MM.1S (cell line): ENCODE measurements around the gene POU2AF2.
"Not testable (repeated sequence)": the region's sequence is repeated elsewhere in the genome, so short reads cannot be mapped to it uniquely, and the experiment has no call there.

ENCODE experiments used
- DNase-seq: peaks from one replicate; pipeline ENCODE4 v3.0.0-alpha.2; 2015
- H2AFZ ChIP-seq: fragments of 300-600 bp; sonication (generic); 2 replicates; pipeline ENCODE4 v1.6.0; 2016; ENCODE audit warnings: antibody characterized with exemption, low read length
- H3F3A ChIP-seq: fragments of 300-600 bp; sonication (generic); 2 replicates; pipeline ENCODE4 v1.6.1; 2016; ENCODE audit warnings: mild to moderate bottlenecking, antibody characterized with exemption, low read length, moderate library complexity, mixed read lengths; ENCODE audit not compliant: insufficient read depth
- H3K27ac ChIP-seq: fragments of 300-600 bp; sonication (generic); 2 replicates; pipeline ENCODE4 v1.5.1; 2016; ENCODE audit warnings: mild to moderate bottlenecking, low read length
- H3K27me3 ChIP-seq: fragments of 300-600 bp; sonication (generic); replicated peaks from 2 replicates; pipeline ENCODE4 v1.6.0; 2016; ENCODE audit warnings: low read length; ENCODE audit not compliant: insufficient read depth
- H3K36me3 ChIP-seq: fragments of 300-600 bp; sonication (generic); replicated peaks from 2 replicates; pipeline ENCODE4 v1.6.1; 2016; ENCODE audit warnings: mild to moderate bottlenecking, low read length, mixed read lengths; ENCODE audit not compliant: insufficient read depth
- H3K4me1 ChIP-seq: fragments of 300-600 bp; sonication (generic); 2 replicates; pipeline ENCODE4 v1.6.1; 2016; ENCODE audit warnings: low read length, mixed read lengths
- H3K4me2 ChIP-seq: fragments of 300-600 bp; sonication (generic); 2 replicates; pipeline ENCODE4 v1.6.0; 2016; ENCODE audit warnings: low read depth, low read length
- H3K4me3 ChIP-seq: fragments of 300-600 bp; sonication (generic); 2 replicates; pipeline ENCODE4 v1.5.1; 2016; ENCODE audit warnings: low read length, mixed read lengths
- H3K79me2 ChIP-seq: fragments of 300-600 bp; sonication (generic); 2 replicates; pipeline ENCODE4 v1.6.1; 2016; ENCODE audit warnings: mixed run types, low read length, mixed read lengths
- H3K9ac ChIP-seq: fragments of 300-600 bp; sonication (generic); 2 replicates; pipeline ENCODE4 v1.6.1; 2016; ENCODE audit warnings: low read length, mixed read lengths
- H3K9me2 ChIP-seq: fragments of 300-600 bp; sonication (generic); replicated peaks from 2 replicates; pipeline ENCODE4 v1.6.1; 2016; ENCODE audit warnings: mild to moderate bottlenecking, low read length, mixed read lengths; ENCODE audit not compliant: insufficient read depth
- H3K9me3 ChIP-seq: fragments of 300-600 bp; sonication (generic); replicated peaks from 2 replicates; pipeline ENCODE4 v1.6.1; 2016; ENCODE audit warnings: mild to moderate bottlenecking, low read length, mixed read lengths; ENCODE audit not compliant: insufficient read depth
- H4K20me1 ChIP-seq: fragments of 300-600 bp; sonication (generic); 2 replicates; pipeline ENCODE4 v1.6.1; 2016; ENCODE audit warnings: mild to moderate bottlenecking, low read length, moderate library complexity, mixed read lengths; ENCODE audit not compliant: insufficient read depth
- EZH2 ChIP-seq: fragments of 300-600 bp; sonication (generic); optimal IDR thresholded peaks from 2 replicates; pipeline ENCODE3; 2017; ENCODE audit warnings: low read depth, mild to moderate bottlenecking, antibody characterized with exemption, low read length, mixed read lengths
- EZH2phosphoT487 ChIP-seq: fragments of 300-600 bp; sonication (generic); IDR thresholded peaks from 2 replicates; pipeline ENCODE4 v1.6.1; 2018; ENCODE audit warnings: antibody characterized with exemption, low read length
- TF ChIP-seq, protein P1 (sequence below): fragments of 300-600 bp; sonication (generic); IDR thresholded peaks from 2 replicates; pipeline ENCODE4 v1.5.1; 2016; ENCODE audit warnings: antibody characterized with exemption, low read length, mixed read lengths

Gene POU2AF2

DNA sequence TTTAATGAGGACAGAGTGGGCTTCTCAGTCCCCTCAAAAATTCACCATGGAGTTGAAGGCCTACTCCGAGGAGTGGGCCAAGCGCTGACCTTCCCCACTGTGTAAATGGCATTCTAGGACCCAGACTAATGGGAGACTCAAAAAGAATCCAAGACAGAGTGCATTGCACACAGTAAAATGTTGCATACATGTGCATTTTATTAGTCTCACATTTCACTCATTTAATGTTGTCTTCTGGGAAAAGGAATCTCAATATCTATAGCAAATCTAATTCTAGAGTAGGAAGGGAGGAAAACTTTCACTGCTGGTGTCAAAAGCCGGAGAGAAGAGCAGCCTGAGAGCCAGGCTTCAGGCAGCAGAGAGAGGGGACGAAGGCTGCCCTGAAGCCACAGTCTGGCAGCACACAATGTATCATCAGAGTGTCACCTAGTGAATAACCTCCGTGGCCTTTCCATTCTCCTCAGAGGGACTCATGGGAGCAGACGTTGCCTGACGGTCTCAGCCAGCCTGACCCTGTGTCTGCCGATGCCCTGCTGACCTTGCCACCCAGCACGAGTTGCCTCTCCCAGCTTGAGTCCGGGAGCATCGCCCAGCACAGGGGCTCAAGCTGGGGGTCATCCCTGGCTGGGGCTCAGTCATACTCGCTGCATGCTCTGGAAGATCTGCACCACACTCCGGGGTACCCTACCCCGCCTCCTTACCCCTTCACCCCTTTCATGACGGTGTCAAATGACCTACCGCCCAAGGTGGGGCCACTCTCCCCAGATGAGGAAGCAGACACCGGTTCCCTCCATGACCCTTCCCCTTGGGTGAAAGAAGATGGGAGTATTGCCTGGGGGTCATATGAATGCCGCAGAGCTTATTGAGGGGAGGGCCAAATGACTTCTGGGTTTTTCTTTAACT is 39.9 kb downstream of the POU2AF2 start:
- Histone ChIP-seq H4K20me1 (no peaks in the 10 kb centered on the region), H3K4me2 (no peak overlapping the region), H2AFZ (no peak overlapping the region), H3F3A (no peaks in the 10 kb centered on the region), H3K27ac (no peak overlapping the region), H3K36me3 (no peaks in the 10 kb centered on the region), H3K27me3 (no peaks in the 10 kb centered on the region), H3K9ac (no peak overlapping the region), H3K9me2 (no peaks in the 10 kb centered on the region), H3K9me3 (no peaks in the 10 kb centered on the region), H3K79me2 (no peaks in the 10 kb centered on the region), H3K4me3 (no peak overlapping the region), H3K4me1 (no peaks in the 10 kb centered on the region)
- DNase-seq: no peak
- no peak for TF ChIP-seq EZH2phosphoT487
- TF ChIP-seq EZH2: no peak
- TF ChIP-seq, protein P1, sequence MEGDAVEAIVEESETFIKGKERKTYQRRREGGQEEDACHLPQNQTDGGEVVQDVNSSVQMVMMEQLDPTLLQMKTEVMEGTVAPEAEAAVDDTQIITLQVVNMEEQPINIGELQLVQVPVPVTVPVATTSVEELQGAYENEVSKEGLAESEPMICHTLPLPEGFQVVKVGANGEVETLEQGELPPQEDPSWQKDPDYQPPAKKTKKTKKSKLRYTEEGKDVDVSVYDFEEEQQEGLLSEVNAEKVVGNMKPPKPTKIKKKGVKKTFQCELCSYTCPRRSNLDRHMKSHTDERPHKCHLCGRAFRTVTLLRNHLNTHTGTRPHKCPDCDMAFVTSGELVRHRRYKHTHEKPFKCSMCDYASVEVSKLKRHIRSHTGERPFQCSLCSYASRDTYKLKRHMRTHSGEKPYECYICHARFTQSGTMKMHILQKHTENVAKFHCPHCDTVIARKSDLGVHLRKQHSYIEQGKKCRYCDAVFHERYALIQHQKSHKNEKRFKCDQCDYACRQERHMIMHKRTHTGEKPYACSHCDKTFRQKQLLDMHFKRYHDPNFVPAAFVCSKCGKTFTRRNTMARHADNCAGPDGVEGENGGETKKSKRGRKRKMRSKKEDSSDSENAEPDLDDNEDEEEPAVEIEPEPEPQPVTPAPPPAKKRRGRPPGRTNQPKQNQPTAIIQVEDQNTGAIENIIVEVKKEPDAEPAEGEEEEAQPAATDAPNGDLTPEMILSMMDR: no peak

DNA sequence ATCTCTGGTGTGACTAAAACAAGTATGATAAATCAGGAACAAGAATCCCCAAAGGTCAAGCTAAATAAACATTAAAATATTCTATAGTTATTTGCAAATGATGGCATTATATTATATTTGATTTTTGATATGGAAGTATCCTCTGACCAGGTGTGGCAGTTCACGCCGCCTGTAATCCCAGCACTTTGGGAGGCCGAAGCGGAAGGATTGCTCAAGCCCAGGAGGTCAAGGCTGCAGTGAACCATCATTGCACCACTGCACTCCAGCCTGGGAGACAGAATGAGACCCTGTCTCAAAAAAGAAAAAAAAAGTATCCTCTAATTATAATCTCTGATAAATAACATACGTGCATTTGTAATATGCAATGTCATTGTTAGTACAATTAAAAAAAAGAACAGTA is 46.2 kb downstream of the POU2AF2 start:
- no peak for DNase-seq
- Histone ChIP-seq H3K9me2 (no peaks in the 10 kb centered on the region), H3F3A (no peaks in the 10 kb centered on the region), H2AFZ (no peak overlapping the region), H3K27me3 (no peaks in the 10 kb centered on the region), H3K27ac (no peak overlapping the region), H3K4me1 (no peaks in the 10 kb centered on the region), H3K79me2 (no peaks in the 10 kb centered on the region), H3K4me3 (no peak overlapping the region), H3K9ac (no peak overlapping the region), H3K9me3 (no peaks in the 10 kb centered on the region), H3K4me2 (no peak overlapping the region), H3K36me3 (no peaks in the 10 kb centered on the region), H4K20me1 (no peaks in the 10 kb centered on the region)
- no peak for TF ChIP-seq EZH2phosphoT487

DNA sequence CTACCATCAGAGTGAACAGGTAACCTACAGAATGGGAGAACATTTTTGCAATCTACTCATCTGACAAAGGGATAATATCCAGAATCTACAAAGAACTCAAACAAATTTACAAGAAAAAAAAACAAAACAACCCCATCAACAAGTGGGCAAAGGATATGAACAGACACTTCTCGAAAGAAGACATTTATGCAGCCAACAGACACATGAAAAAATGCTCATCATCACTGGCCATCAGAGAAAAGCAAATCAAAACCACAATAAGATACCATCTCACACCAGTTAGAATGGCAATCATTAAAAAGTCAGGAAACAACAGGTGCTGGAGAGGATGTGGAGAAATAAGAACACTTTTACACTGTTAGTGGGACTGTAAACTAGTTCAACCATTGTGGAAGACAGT is 46.9 kb downstream of the POU2AF2 start:
- DNase-seq, H3K79me2 ChIP-seq: not testable (repeated sequence)

DNA sequence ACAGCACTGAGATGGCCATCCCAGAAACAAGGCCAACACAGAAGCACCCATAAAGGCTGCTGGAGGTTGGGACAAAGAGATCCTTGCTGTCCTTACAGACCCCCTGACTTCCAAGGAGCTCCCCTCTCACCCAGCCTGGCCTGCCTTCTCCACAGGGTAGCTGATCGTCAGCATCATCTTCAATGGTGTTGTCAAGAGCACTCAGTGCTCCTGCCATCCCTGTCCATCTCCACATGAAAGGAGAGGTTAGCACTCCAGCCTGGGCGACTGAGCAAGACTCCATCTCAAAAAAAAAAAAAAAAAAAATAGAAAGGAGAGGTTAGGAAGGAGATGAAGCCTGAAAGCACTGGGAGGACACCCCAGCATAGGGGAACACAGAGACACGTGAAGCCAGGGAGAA is 50.7 kb downstream of the POU2AF2 start:
- no peaks in the 10 kb centered on the region for H4K20me1 ChIP-seq
- no peaks in the 10 kb centered on the region for H3K4me1 ChIP-seq
- H3K27me3 ChIP-seq: no peaks in the 10 kb centered on the region
- H3K79me2 ChIP-seq: no peaks in the 10 kb centered on the region
- DNase-seq: no peak
- H3K9me3 ChIP-seq: no peaks in the 10 kb centered on the region
- H3K27ac ChIP-seq: no peak overlapping the region
- no peak overlapping the region for H3K4me2 ChIP-seq
- no peak overlapping the region for H3K9ac ChIP-seq
- H3F3A ChIP-seq: no peaks in the 10 kb centered on the region
- H3K4me3 ChIP-seq: no peak overlapping the region
- H2AFZ ChIP-seq: no peak overlapping the region
- no peaks in the 10 kb centered on the region for H3K36me3 ChIP-seq
- no peaks in the 10 kb centered on the region for H3K9me2 ChIP-seq
- TF ChIP-seq, protein P1: no peak
- TF ChIP-seq EZH2phosphoT487: no peak
- TF ChIP-seq EZH2: no peak

More for the DNA sequence above, 46.9 kb downstream of the POU2AF2 start:
- H3K27me3 ChIP-seq, H3K4me3 ChIP-seq, H3K4me2 ChIP-seq, H3K9me2 ChIP-seq, H3F3A ChIP-seq, H3K9ac ChIP-seq, H4K20me1 ChIP-seq, H3K27ac ChIP-seq, H3K9me3 ChIP-seq, H3K36me3 ChIP-seq, H2AFZ ChIP-seq, H3K4me1 ChIP-seq: not testable (repeated sequence)
